Suppressor macrophage (primary cell): ENCODE results near the gene PVALEF.

Source experiments
- DNase-seq, 4 experiments: peaks; one replicate each; pipeline ENCODE4 v3.0.0-alpha.2; 2020 to 2022
- total RNA-seq, 17 experiments: gene quantifications; one replicate each; lab custom pipeline; 2026; ENCODE audit warnings: mixed read lengths in 6 of 17, inconsistent platforms in 3 of 17; lab: John Stamatoyannopoulos, UW

The PVALEF gene
- 0 to 0.44 (median 0) reads per million in 17 experiments for total RNA-seq

- DNase-seq = peak in 1 of 4 experiments; percentile 47
These were observed at the start of gene PVALEF for GRCh38 chr17:81165246-81166032. Gene PVALEF, plus strand, starts transcription at chr17:81165507. Its CDS starts 15,720 bp downstream, at chr17:81181227.

- no peak for DNase-seq
These were observed 49.4 kb upstream of the PVALEF start for GRCh38 chr17:81115749-81116464.

GRCh38 chr17:81116704-81117103, 48.6 kb upstream of the PVALEF start:
- DNase-seq = no peak

GRCh38 chr17:81117672-81118198, 47.6 kb upstream of the PVALEF start:
- no peak for DNase-seq

- DNase-seq = no peak
These were observed 46.7 kb upstream of the PVALEF start for GRCh38 chr17:81118308-81119221.

GRCh38 chr17:81119223-81120148, 45.8 kb upstream of the PVALEF start:
- peak; percentile 76 to 89 (median 86) for DNase-seq

GRCh38 chr17:81120149-81120484, 45.2 kb upstream of the PVALEF start:
- DNase-seq = no peak

GRCh38 chr17:81120695-81121621, 44.3 kb upstream of the PVALEF start:
- DNase-seq = no peak

- DNase-seq = no peak
These were observed 43.2 kb upstream of the PVALEF start for GRCh38 chr17:81121841-81122733.

GRCh38 chr17:81123052-81124048, 42.0 kb upstream of the PVALEF start:
- DNase-seq = no peak

- DNase-seq = no peak
These were observed 40.9 kb upstream of the PVALEF start for GRCh38 chr17:81124377-81124776.

GRCh38 chr17:81125573-81126081, 39.7 kb upstream of the PVALEF start:
- DNase-seq = no peak

GRCh38 chr17:81126281-81127132, 38.8 kb upstream of the PVALEF start:
- DNase-seq = no peak

- no peak for DNase-seq
These were observed 38.2 kb upstream of the PVALEF start for GRCh38 chr17:81127133-81127455.

GRCh38 chr17:81127526-81128177, 37.7 kb upstream of the PVALEF start:
- DNase-seq = no peak

GRCh38 chr17:81128338-81128737, 37.0 kb upstream of the PVALEF start:
- DNase-seq = no peak
